Anterior cingulate cortex (tissue), 58 donors: Measurements from ENCODE around the gene MB21D2.
A peak's percentile ranks its signal among the peaks of the same experiment; 100 is the strongest.
"Not testable (repeated sequence)": the region's sequence is repeated elsewhere in the genome, so short reads cannot be mapped to it uniquely, and the experiment has no call there.

Source experiments
- DNase-seq, 58 donors: peaks; one replicate each; lab custom pipeline; 2025; lab: John Stamatoyannopoulos, UW

The MB21D2 gene

GRCh38 chr3:192864941-192865340 lies 52.7 kb downstream of the MB21D2 start:
- DNase-seq, result peak in 5 of 58 donors; percentile 9 to 38 (median 15)

- DNase-seq, result no peak
These were observed 54.6 kb downstream of the MB21D2 start for GRCh38 chr3:192863091-192863420.

- no peak for DNase-seq
These were observed 55.1 kb downstream of the MB21D2 start for GRCh38 chr3:192862408-192863090.

- DNase-seq, result no peak
These were observed 55.7 kb downstream of the MB21D2 start for GRCh38 chr3:192861972-192862371.

GRCh38 chr3:192860454-192860853 lies 57.2 kb downstream of the MB21D2 start:
- peak in 1 of 58 donors; percentile 11 for DNase-seq

- no peak for DNase-seq
These were observed 58.6 kb downstream of the MB21D2 start for GRCh38 chr3:192858849-192859585.

GRCh38 chr3:192857260-192857661 lies 60.4 kb downstream of the MB21D2 start:
- peak in 5 of 58 donors; percentile 3 to 20 (median 6) for DNase-seq

GRCh38 chr3:192855434-192855833 lies 62.2 kb downstream of the MB21D2 start:
- no peak for DNase-seq

GRCh38 chr3:192851821-192852372 lies 65.8 kb downstream of the MB21D2 start:
- DNase-seq, result peak in 28 of 58 donors; percentile 2 to 62 (median 14)

GRCh38 chr3:192850451-192850981 lies 67.1 kb downstream of the MB21D2 start:
- DNase-seq, result no peak

- not testable (repeated sequence) for DNase-seq
These were observed 67.8 kb downstream of the MB21D2 start for GRCh38 chr3:192849821-192850220.

- DNase-seq, result no peak
These were observed 69.1 kb downstream of the MB21D2 start for GRCh38 chr3:192848371-192849233.

GRCh38 chr3:192847941-192848340 lies 69.7 kb downstream of the MB21D2 start:
- DNase-seq, result no peak

GRCh38 chr3:192845526-192845855 lies 72.2 kb downstream of the MB21D2 start:
- no peak for DNase-seq

GRCh38 chr3:192844836-192845525 lies 72.7 kb downstream of the MB21D2 start:
- DNase-seq, result no peak

GRCh38 chr3:192844486-192844765 lies 73.2 kb downstream of the MB21D2 start:
- DNase-seq, result no peak

- DNase-seq, result no peak
These were observed 73.8 kb downstream of the MB21D2 start for GRCh38 chr3:192843723-192844485.

GRCh38 chr3:192843119-192843518 lies 74.5 kb downstream of the MB21D2 start:
- no peak for DNase-seq

- no peak for DNase-seq
These were observed 74.9 kb downstream of the MB21D2 start for GRCh38 chr3:192842711-192843110.

- DNase-seq, result no peak
These were observed 75.5 kb downstream of the MB21D2 start for GRCh38 chr3:192842138-192842537.
